GM21447 (cell line): ENCODE data around the gene PIM2.

ENCODE experiments used
- ATAC-seq: cut with Tn5 transposase; IDR thresholded peaks from one replicate; pipeline ENCODE4 v1.9.1; 2021; ENCODE audit not compliant: unreplicated experiment

The PIM2 gene

DNA sequence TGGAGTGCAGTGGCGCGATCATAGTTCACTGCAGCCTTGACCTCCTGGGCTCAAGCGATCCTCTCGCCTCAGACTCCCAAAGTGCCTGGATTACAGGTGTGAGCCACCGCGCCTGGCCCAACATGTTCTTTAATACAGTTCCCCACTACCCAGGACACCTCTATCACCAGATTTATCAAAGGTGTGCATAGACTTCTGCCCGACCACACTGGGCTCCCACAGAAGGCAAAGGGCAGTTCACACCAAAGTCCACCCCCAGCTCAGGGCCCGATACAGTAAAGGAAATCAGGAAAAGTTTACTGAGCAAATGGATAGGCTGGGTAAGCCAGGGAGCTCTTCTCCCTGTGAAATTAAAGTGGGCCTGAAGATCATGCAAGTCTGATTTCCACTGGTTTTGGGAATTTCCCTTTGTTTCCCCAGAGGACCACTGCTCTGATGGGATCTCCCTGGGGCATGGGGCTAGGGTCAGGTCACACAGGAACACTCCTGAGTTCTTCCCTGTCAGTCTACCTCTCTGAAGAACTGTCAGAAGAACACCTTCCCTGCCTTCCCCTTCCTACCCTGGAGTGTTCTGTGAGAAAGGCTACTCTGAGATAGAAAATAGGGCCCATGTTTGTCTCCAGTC, 17.7 kb upstream of the PIM2 start:
- peak; percentile 2 for ATAC-seq

DNA sequence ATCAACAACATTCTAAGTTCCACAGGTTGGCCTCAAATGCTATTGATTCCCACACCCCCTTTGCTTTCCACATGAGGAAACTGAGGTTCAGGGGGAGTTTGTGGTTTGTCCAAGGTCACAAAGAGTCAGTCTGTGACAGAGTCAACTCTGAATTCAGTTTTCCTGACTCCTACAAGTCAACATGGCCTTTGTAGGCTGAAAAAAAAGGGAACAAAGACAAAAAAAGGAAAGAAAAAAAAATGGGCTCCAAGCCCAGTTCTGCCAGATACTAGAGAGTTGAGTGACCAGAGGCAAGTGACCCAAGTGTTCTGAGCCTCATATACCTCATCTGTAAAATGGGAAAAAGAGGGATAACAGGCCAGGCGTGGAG, 16.5 kb upstream of the PIM2 start:
- ATAC-seq = no peak

DNA sequence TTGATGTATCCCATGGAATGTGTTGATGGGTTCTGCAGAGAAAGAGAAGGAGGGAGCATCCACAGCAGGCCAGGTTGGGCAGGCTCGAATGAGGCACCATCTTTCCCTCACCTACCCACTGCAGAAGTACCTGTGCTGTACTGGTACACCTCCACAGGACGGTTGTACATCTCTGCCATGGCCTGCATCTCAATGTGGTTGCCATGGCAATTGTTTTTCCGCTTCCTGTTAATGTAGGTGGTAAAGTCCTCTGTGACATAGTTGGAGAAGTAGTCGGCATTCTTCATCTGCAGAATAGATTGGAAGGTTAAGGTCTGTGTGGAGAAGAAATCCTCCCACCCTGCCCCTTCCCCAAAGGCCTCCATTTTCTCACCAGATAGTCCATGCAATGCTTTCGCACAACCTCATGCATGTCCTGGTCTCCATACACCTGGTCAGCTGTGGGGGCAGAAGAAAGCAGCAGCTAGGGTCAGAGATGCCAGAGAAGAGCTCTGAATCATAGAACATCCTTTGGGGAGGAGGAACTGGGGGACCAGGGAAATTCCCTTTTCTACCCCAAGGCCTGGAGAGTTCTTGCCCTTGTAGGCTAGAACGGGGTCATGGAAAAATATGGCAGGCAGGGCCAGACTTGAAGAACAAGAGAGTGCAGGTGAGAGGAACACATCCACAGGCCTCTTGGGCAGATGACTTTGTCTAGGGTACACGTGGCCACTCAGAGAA, 15.9 kb upstream of the PIM2 start:
- no peak for ATAC-seq

DNA sequence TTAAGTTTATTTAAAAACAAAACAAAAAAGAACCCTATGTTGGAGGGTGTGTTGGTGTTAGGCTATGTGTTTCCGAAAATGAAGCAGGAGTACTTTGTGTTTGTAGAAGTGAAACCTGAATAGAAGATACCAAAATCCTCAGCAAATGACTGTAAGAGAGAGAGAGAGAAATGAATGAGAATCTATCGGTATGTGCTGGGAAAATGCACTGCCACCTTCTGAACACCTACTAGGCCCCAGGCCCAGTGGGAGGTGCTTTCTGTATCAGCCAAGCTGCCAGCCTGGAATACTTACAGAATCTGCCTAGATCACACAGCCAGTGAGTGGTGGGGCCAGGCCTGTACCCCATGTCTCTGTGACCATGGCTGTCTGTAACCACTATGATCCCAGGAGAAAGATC, 14.9 kb upstream of the PIM2 start:
- ATAC-seq = no peak

DNA sequence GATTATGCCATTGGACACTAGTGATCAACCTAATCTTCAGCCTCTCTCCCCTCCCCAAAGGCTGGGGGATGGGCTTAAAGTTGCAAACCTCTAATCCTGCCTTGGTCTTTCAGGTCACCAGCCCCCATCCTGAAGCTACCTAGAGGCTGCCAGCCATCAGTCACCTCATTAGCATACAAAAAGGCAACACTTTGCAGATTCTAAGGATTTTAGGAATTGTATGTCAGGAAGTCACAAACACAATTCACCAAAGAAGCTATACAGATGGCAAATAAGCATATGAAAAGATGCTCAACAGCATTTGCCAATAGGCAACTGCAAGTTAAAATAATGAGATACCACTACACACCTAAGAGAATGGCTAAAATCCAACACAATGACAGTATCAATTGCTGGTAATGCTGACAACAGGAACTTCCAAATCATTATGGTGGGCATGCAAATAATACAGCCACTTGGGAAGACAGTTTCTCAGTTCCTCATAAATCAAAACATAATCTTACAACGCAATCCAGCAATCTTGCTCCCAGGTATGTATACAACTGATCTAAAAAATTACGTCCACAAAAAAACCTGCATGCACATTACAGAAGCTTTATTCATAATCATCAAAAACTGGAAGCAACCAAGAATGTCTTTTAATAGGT, 9.0 kb upstream of the PIM2 start:
- no peak for ATAC-seq

DNA sequence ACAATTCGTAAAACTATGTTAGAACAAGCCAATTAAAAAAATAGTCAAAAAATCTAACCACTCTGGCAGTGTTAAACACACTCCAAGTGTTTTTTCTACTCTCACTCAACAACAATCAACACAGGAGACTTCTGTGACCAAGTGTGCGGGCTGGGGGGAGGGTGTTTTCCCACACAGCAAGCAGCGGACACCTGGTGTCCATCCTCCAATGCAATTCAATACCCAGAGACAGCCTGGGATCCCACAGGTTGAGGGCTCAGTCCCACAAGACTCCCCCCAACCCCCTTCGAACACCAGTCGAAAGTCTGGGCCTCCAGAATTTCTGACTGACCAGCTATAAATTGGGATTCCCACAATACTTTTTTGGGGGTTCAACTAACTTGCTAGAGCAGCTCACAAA, 8.3 kb upstream of the PIM2 start:
- ATAC-seq = no peak

DNA sequence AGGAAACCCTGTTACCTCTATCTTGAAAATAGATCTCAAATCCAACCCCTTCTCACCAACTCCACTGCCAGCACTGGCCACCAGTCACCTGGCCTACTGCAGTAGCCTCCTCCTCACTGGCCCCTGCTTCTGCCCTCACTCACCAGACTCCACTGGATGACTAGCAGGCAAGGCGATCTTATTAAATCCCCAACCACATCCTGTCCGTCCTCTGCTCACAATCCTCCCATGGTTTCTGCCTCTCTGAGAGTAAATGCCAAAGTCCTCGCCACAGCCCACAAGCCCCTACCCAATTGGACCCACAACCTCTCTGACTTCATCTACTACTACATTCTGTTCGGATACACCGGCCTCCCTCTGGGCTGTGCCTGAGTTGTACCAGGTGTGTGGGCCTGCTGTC, 5.4 kb upstream of the PIM2 start:
- ATAC-seq = no peak

DNA sequence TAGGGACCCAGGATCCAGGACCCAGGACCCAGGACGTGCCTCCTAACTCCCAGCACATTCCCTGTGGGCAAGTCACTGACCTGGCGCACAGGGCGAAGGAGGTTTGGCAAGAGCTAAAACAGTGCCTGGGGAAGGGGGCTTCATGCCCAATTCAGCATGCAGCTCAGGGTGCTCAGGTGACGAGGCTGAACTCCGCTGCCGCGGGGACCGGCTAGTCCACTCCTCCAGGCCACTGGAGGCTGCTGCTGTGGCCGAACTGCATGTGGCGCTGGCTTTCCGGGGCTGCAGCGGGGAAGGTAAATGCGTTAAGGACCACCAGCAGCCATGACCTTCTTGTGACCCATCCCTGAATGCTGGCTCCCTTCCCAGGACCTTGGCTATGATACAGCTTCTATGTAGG, 4.9 kb upstream of the PIM2 start:
- ATAC-seq = no peak

DNA sequence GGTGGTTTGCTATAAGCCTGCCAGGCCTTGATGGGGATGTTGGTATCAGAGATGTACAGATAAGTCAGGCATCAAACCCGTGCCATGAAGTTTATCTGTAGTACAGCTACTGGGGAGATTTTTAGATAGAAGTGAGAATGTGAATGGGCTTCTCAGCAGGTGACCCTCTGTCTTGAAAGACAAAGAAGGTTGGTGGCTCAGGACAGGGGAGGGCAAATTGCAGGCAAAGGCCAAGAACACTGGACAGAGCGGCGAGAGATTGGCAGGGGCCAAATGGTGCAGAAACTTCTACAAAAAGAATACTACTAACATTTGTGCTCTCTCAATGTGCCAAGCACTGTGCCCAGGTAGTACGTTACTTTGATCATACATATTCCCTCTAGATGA, 1.9 kb upstream of the PIM2 start:
- no peak for ATAC-seq

DNA sequence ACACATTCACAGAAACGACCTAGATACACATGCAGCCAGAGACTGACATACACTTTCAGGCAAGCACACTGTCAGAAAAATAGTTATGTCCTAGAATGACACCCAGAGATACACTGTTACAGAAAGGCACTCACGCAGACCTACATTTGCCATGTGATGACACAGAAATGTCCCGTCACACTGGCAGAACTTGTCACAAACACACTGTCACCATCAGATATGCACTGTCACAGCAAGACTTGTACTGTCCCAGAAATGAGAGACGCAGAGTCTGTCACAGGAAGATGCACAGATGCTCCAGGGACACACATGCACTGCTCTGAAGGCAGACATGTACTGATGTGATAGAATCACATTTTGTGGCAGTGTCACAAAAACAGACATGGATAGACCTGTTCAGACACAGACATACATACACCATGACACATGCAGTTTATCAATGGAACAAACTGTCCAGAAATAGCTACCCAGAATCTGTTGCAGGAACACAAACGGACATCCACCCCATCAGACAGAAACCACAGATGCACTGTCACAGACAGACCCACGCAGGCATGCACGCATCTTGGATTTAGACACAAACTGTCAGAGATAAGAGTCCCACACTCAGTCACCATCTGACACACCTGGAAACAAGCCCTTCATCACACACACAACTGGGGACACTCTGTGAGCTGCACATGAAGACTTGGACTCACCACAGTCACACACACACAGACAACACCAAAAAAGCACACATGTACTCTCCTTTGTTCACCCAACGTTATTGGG, 1.3 kb upstream of the PIM2 start:
- no peak for ATAC-seq

DNA sequence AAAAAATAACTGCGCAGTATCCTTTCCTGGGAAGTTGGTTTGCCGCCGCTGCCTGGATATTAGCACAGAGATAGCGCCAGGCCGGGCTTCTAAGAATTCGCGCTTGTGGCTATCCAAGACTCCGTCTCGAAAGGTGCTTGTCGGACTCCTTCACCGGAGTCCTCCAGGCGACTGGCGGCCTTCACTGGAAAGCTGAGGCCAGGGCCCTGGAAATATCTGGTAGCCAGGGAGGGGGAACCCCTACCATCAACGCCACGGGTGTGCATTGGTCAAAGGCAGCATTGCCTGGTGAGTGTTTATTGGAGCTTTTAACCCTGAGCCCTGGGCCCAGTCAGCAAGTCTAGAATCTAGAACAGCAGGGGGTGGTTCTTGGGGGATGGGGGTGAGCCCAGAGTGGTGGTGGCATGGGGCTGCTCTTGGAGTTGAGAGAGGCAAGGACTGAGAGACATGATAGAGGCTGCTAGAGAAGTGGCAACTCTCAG, 577 bp upstream of the PIM2 start:
- no peak for ATAC-seq

DNA sequence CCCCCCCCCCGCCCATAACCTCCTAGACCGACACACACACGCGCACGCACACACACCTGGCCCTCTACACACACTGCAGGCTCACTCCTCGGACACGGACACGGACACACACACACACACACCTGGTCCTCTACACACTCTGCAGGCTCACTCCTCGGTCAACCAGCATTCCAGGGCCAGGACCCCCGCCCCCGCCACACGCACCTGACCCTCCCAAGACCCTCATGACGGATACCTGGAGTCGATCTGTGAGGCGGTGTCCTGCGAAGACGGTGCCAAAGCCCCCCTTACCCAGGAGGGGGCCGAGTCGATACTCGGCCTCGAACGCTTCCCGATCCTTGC, 552 bp downstream of the PIM2 start:
- no peak for ATAC-seq

DNA sequence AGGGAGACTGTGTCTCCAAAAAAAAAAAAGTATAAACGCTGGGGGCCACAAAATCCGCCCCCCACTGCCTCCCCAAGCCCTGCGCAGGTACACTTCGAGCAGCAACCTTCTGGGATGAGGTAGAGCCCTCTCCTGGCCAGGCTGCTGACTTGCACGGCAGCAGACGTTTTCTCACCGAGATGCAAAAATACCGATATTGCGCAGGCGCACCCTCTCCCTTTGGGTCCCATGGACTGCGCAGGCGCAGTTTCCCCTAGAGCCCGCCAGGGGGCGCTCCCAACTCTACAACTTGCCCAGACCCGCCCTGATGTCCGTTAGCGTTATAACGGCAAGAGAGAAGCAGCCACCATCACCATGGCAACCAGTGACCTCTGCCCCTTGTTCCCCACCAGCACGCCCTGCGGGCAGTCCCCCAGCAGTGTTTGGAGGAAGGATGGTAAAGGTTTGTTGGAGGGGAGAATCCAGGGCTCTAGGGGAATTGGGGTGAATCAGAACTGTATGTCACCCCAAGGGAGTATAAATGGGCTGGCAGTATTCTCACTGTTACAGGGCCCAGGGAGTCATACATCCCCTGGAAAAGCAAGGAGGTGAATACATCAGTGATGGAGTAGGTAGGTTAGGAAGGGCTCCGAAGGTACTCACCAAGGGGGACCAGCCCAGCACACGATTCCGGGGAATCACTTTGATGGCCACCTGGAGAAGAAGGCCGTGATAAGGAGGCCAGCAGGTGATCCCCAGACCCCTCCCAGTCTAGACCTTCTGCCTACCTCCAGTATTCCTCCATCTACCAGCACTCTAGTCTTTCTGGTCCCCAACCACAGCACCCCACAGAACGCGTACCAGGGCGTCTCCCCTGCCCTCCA, 1.5 kb downstream of the PIM2 start:
- no peak for ATAC-seq

DNA sequence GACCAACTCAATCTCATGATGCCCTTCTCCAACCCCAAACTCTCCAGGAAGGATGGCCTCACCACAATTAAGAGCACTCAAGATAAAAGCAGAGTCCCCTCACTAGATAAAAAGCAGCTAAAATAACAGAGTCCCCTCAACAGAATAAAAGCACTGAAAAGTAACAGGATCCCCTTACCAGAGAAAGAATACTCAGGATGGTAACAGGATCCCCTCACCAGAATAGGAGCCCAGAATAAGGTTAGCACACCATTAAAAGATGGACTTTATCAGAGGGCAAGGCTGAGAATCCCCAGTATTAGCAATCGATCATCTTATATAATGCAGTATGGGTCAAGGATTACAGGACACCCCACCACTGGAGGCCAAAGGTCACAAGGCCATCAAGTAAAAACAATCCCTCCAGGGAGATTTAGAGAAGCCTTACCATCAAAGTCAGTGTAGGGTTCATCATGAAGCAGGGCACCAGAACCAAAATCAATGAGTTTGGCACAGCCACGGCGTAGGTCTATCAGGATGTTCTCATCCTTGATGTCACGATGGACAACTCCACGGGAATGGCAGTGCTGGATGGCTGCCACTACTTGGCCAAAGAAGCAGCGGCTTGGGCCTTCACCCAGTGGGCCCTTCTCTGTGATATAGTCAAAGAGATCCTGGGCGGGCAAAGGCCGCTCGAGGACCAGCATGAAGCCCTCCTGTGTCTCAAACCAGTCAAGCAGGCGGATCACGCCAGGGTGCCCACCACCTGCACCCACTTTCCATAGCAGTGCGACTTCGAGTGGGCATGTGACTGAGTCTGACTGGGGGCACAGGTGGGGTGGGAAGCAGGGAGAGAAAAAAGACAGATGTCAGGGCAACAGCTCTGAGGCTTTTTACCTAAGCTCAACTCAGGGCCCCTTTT, 4.0 kb downstream of the PIM2 start:
- ATAC-seq = no peak

DNA sequence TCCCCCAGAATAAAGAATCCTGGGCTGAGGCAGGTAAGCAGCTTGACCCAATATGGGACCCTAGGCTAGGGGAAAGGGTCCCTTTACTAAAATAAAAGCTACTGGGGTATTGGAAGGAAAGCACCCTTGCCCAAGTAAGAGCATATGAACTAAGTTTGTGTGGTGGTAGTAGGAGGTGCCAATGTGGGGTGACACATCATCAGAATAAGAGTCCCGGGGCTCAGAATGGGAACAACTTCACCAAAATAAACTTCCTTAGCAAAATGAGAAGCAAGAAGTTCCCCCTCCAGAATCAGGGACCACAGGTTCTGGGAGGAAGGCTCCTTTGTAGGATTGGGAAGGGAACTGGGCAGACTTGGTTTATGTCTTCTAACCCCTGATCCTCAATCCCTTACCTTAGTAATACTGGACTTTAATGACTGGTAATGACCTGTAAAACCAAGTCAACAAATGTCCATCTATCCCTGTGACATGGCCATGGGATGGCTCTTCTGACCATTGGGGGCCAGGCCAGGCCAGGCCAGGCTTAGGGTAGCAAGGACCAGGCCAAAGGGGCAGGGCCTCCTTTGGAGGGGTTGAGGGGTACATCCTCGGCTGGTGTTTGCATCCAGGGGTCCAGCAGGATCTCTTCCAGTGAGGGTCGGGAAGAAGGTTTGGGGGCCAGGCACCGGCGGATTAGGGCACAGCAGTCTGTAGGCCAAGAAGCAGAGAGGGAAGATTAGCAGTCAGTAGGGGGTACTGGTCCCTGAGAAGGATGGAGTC, 5.0 kb downstream of the PIM2 start:
- ATAC-seq = no peak

DNA sequence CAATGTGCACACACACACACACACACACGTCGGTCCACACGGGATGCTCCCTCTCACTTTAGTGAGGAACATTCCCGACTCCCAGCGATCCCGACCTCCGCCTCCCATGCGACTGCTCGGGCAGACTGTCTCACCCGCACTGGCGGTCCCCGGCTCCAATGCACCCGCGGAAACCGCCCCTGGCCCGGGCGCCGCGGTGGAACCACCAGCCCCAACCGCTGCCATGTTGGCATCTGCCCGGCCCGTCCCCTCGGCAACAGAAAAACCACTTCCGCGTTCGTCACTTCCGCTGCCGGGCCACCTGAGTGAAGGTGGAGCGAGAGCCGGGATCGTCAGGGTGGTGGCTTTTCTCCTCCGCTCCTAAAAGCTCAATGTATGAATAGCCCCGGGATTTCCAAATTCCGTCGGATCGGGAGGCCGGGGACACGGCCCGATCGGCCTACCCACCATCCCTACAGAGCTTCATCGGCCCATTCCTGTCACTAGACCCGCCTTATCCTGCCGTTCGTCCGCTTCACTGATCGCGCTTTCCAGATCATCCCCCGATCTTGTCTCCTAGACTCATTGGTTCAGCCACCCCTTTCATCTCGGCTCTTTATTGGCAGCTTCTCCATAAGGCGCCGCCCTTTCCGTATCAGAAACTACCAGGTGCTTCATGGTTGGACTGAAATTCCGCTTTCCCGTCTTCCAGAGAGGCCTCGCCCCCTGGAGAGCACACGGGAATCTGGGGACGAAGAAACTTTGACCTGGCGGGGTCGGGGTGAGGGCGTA, 7.2 kb downstream of the PIM2 start, which contains the start of gene SLC35A2:
Gene SLC35A2, minus strand, starts transcription at position 235 of the 771 bp plus-strand sequence. Its CDS starts 10 bp downstream, at position 225.
- ATAC-seq = peak; percentile 61

DNA sequence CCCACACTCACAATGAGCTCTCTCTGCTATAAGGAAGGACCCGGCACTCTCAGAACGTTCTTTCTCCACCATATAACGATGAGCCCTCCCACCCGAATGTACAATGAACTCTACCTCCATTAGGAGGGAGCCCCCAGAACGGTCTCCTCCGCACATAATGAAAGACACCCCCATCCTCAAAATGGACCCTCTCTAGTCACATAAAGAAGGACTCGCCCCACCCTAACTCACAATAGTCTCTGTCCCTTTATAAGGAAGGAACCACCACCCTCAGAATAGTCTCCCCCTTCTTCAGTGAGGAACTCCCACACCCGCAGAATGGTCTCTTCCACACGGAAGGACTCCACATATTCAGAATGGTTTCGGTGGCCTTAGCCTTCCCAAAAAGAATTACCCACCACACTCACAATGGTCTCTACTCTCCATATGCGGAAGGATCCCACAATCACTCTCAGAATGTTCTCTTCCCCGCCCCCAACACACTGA, 7.9 kb downstream of the PIM2 start:
- ATAC-seq = no peak

DNA sequence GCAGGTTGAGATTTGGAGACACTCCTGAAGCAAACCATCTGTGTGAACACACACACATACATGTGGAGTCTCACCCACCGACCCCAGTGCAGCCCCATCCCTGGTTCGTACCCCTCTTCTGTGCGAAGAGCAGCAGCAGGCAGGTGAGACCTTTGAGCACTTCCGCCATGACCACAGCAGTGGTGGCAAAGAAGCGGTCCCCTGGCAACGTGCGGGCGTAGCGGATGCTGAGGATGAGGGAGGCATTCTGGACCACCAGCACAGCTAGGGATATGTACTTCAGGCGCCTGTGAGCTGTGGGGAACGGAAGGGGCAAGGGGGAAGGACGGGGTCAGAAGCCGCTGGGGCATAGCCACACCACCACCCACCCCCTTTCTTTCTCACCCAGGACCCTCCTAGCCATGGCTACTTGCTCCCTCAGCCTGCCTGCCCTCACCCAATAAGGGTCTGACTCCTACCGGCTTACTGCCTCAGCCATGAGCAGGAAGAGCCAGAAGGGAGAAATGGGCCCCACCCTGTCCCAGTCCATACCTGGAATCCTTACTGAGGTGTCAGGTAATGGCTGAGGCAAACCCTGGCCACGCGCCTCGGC, 9.0 kb downstream of the PIM2 start:
- ATAC-seq = no peak
